Esophagus squamous epithelium (tissue), 5 donors: Measurements from ENCODE around the gene RBBP4. TPM values are rescaled to one million over a fixed set of nuclear protein-coding genes. Genes with fewer than 3 reads are reported as not detected.

ENCODE experiments used
- DNase-seq: peaks from one replicate; lab custom pipeline; 2025; lab: John Stamatoyannopoulos, UW
- H3K27ac ChIP-seq, 4 donors: fragments of 200-600 bp; sonication (generic); one replicate each; pipeline ENCODE4 v1.5.1; 2016 to 2019; ENCODE audit warnings: mild to moderate bottlenecking in 1 of 4
- H3K27me3 ChIP-seq, 4 donors: fragments of 200-600 bp; sonication (generic); 1 replicate in 3 of 4; 2 replicates in 1 of 4; pipeline versions ENCODE4 v1.5.1 to v1.6.0; 2017 to 2021; ENCODE audit warnings: antibody characterized with exemption in 1 of 4
- H3K36me3 ChIP-seq, 3 donors: fragments of 200-600 bp; sonication (generic); one replicate each; pipeline ENCODE4 v1.5.1; 2016 to 2019
- H3K4me1 ChIP-seq, 3 donors: fragments of 200-600 bp; sonication (generic); one replicate each; pipeline ENCODE4 v1.5.1; 2017 to 2019
- H3K4me3 ChIP-seq, 4 donors: fragments of 200-600 bp; sonication (generic); 1 replicate in 3 of 4; 2 replicates in 1 of 4; pipeline ENCODE4 v1.5.1; 2016 to 2019; ENCODE audit warnings: mild to moderate bottlenecking in 2 of 4, moderate library complexity in 1 of 4
- H3K9me3 ChIP-seq, 3 donors: fragments of 200-600 bp; sonication (generic); one replicate each; pipeline ENCODE4 v1.5.1; 2016 to 2019
- POLR2A ChIP-seq, 4 donors: fragments of 450-650 bp; IDR thresholded peaks; one replicate each; pipeline ENCODE4 v1.6.1; 2017; ENCODE audit warnings: antibody characterized with exemption in 4 of 4, mild to moderate bottlenecking in 4 of 4, moderate library complexity in 3 of 4
- WGBS, 2 donors: methylation state at CpG; one replicate each; pipeline ENCODE4 v1.1.5; 2018; 5-methylcytosine and 5-hydroxymethylcytosine counted together
- intact Hi-C: fragments of 100-400 bp; cut with DNase I; formaldehyde crosslinking; loops from one replicate; pipeline ENCODE4 v1.15.0; 2022
- total RNA-seq, 4 donors: library from RNA; depleted of rRNA; stranded (reverse); fragments of >200 nt; gene quantifications; one replicate each; pipeline ENCODE4 v1.1.0, GENCODE V29; 2016
- TF ChIP-seq, protein P1 (sequence below), 6 experiments: fragments of 450-650 bp in 4 of 6; fragments of 200-600 bp in 2 of 6; sonication (generic) in 2 of 6; IDR thresholded peaks; one replicate each; pipeline ENCODE4 v1.5.1; 2016 to 2019; ENCODE audit warnings: antibody characterized with exemption in 6 of 6, mild to moderate bottlenecking in 4 of 6, moderate library complexity in 4 of 6
- donor health status: DM: yes; HTN: yes; CAD: no.

Gene RBBP4
- total RNA-seq: 100 to 1,000 TPM in 1 of 4 donors, 10 to 100 TPM in 3; 59.6 to 102 (median 85.1) TPM

GRCh38 chr1:32650752-32651460 lies at the start of gene RBBP4:
Gene RBBP4, plus strand, starts transcription at chr1:32651208. Its CDS starts 99 bp downstream, at chr1:32651307.
- Histone ChIP-seq H3K9me3 (no peaks in the 10 kb centered on the region), H3K4me1 (peaks cover 10 to 72% (median 44%) of the 10 kb centered on the region in 3 donors), H3K27me3 (no peaks in the 10 kb centered on the region), H3K36me3 (peaks cover 0 to 41% (median 0%) of the 10 kb centered on the region in 3 donors), H3K4me3 (peak within 1 kb of the TSS; percentile 81 to 90 (median 83)), H3K27ac (peak within 1 kb of the TSS; percentile 98 to 99 (median 99))
- TF ChIP-seq, protein P1, sequence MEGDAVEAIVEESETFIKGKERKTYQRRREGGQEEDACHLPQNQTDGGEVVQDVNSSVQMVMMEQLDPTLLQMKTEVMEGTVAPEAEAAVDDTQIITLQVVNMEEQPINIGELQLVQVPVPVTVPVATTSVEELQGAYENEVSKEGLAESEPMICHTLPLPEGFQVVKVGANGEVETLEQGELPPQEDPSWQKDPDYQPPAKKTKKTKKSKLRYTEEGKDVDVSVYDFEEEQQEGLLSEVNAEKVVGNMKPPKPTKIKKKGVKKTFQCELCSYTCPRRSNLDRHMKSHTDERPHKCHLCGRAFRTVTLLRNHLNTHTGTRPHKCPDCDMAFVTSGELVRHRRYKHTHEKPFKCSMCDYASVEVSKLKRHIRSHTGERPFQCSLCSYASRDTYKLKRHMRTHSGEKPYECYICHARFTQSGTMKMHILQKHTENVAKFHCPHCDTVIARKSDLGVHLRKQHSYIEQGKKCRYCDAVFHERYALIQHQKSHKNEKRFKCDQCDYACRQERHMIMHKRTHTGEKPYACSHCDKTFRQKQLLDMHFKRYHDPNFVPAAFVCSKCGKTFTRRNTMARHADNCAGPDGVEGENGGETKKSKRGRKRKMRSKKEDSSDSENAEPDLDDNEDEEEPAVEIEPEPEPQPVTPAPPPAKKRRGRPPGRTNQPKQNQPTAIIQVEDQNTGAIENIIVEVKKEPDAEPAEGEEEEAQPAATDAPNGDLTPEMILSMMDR (IDR thresholded peaks at IDR 0.05): peak in 4 of 6 experiments; percentile 2 to 23 (median 11)
- peak in 3 of 4 donors; percentile 51 to 92 (median 70) for TF ChIP-seq POLR2A (IDR thresholded peaks at IDR 0.05)
- intact Hi-C loops: no loop called here
- WGBS, 2 donors: 0% methylated on average over 5 to 6 of the region's 67 CpGs
- DNase-seq: peak; percentile 80

DNA sequence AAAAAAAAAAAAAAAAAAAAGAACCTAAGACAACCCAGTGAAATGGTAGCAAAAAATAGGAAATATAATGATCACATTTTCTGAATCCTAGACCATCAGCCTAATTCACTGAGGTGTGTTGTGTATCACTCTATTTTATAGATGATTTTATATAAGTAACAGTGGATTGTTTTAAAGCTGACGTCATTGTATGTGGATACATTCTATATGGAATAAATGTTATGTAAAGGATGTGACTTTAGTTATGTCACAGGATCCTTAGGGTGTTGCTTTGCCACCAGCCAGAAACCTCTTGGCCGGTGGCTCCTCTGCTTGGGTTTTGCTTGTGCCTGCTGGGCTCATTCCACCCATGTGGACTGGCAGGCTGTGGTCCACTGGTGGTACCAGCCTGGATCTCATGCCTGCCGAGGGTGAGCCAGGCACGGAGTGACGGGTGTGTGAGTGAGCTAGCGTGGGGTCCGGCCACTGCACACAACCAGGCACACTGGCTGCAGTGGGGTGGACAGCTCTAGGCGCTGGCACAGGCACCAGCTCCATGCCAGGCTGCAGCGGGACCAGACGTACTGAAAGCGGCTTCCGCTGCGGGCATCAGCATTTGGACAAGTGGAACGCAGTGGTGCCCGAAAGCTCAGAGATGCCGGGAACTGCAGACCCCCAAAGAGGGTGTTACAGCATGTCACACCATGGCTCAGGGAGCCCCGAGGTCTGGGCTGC lies 45.1 kb upstream of the RBBP4 start:
- TF ChIP-seq, protein P1 (IDR thresholded peaks at IDR 0.05): no peak
- TF ChIP-seq POLR2A (IDR thresholded peaks at IDR 0.05): no peak
- H3K9me3 ChIP-seq: no peaks in the 10 kb centered on the region

GRCh38 chr1:32606565-32607371 lies 44.2 kb upstream of the RBBP4 start:
- 71 to 93% methylated on average over 1 to 3 of the region's 11 CpGs for WGBS, 2 donors
- H3K9me3 ChIP-seq: no peaks in the 10 kb centered on the region
- H3K27ac ChIP-seq: no peak overlapping the region
- H3K4me3 ChIP-seq: no peak overlapping the region
- intact Hi-C loops: no loop called here
- H3K36me3 ChIP-seq: peaks cover 0 to 8% (median 0%) of the 10 kb centered on the region in 3 donors
- peaks cover 0 to 3% (median 3%) of the 10 kb centered on the region in 3 donors for H3K4me1 ChIP-seq
- TF ChIP-seq, protein P1 (IDR thresholded peaks at IDR 0.05): no peak
- TF ChIP-seq POLR2A (IDR thresholded peaks at IDR 0.05): no peak
- H3K27me3 ChIP-seq: no peaks in the 10 kb centered on the region
- DNase-seq: no peak

More for the DNA sequence above, 45.1 kb upstream of the RBBP4 start:
- DNase-seq: no peak
- H3K36me3 ChIP-seq: peaks cover 0 to 13% (median 0%) of the 10 kb centered on the region in 3 donors
- H3K27ac ChIP-seq: no peak overlapping the region
- no peak overlapping the region for H3K4me3 ChIP-seq
- intact Hi-C loops: no loop called here
- no peaks in the 10 kb centered on the region for H3K4me1 ChIP-seq
- H3K27me3 ChIP-seq: no peaks in the 10 kb centered on the region
- 93 to 97% methylated on average over 5 to 10 of the region's 17 CpGs for WGBS, 2 donors

DNA sequence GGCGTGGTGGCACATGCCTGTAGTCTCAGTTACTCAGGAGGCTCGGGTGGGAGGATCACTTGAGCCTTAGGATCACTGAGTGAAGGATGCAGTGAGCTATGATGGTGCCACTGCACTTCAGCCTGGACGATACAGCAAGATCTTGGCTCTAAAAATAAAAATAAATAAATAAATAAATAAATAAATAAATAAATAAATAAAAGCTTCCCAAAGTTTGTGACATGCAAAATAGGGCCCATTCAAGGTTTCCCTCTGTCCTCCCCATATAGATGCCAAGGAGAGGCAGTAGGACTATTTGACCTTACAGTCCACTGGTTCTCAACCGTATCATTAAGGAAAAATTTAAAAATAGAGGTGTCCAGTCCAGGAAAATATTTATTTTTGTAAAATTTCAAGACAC lies 41.8 kb upstream of the RBBP4 start:
- peaks cover 0 to 8% (median 0%) of the 10 kb centered on the region in 3 donors for H3K36me3 ChIP-seq
- H3K27ac ChIP-seq: no peak overlapping the region
- H3K4me3 ChIP-seq: no peak overlapping the region
- peaks cover 6 to 14% (median 11%) of the 10 kb centered on the region in 3 donors for H3K4me1 ChIP-seq
- no peak for DNase-seq
- WGBS, 2 donors: 89 to 91% methylated on average over 4 of the region's 4 CpGs
- TF ChIP-seq POLR2A (IDR thresholded peaks at IDR 0.05): no peak
- TF ChIP-seq, protein P1 (IDR thresholded peaks at IDR 0.05): no peak
- intact Hi-C loops: no loop called here
- H3K9me3 ChIP-seq: no peaks in the 10 kb centered on the region
- H3K27me3 ChIP-seq: no peaks in the 10 kb centered on the region
